RPMI8226 (cell line): ENCODE data around the gene TCN2.
A peak's percentile ranks its signal among the peaks of the same experiment; 100 is the strongest.
"Not testable (repeated sequence)": the region's sequence is repeated elsewhere in the genome, so short reads cannot be mapped to it uniquely, and the experiment has no call there.

Source experiments
- DNase-seq: peaks from one replicate; pipeline ENCODE4 v3.0.0-alpha.2; 2015

Gene TCN2

GRCh38 chr22:30580896-30581295, 26.1 kb upstream of the TCN2 start:
- no peak for DNase-seq

- no peak for DNase-seq
Measured at GRCh38 chr22:30582051-30582450, 24.9 kb upstream of the TCN2 start.

DNA sequence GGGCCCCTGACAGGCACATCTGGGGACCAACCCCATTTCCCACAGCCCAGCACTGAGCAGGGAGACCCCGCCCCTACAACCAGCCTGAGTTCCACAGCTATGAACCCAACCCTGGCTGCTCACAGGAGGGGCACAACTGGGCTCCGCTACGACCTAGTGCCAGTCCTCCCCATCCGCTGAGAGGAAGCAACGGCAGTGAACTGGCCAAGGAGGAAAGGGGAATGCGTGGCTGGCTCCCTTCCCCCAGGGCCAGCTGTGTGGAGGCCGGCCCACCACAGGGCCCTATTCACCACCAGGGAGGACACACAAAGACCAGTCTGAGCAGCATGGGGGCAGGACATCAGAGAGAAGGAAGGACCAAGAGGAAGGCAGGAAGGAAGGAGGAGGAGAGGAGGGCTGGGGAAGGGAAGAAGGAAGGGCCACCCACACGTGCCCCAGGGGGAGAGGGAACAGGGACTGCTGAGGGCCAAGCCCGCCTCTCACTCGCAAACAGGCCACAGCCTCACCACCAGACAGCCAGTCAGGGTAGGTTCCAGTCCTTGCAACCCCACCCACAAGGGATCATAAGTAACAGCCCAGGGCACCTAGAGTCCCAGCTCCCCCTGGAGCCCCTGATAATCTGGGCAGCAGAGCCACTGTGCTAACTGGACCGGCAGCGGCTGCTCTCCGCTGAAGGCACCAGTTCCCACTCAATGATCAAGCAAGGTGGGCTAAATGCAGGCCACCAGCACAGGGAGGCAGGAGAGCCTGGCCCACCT, 24.0 kb upstream of the TCN2 start:
- no peak for DNase-seq

- DNase-seq = no peak
Measured at GRCh38 chr22:30584441-30584840, 22.5 kb upstream of the TCN2 start.

GRCh38 chr22:30586414-30586813, 20.6 kb upstream of the TCN2 start:
- no peak for DNase-seq

- no peak for DNase-seq
Measured at GRCh38 chr22:30591191-30591587, 15.8 kb upstream of the TCN2 start.

- DNase-seq = peak; percentile 99
Measured at GRCh38 chr22:30591588-30592359, 15.2 kb upstream of the TCN2 start, which contains the start of gene PES1. Gene PES1, minus strand, starts transcription at chr22:30591910. Its CDS starts 77 bp downstream, at chr22:30591833.

DNA sequence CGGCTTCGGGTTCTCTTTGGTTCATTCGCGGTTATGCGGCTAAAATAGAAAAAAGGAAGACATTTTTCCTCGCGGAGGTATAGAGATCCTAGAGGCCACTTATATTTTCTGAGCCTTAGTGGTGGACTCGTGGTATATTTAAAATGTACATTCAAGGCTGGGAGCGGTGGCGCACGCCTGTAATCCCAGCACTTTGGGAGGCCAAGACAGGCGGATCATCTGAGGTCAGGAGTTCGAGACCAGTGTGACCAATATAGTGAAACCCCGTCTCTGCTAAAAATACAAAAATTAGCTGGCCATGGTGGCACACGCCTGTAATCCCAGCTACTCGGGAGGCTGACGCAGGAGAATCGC, 14.6 kb upstream of the TCN2 start:
- DNase-seq = not testable (repeated sequence)

DNA sequence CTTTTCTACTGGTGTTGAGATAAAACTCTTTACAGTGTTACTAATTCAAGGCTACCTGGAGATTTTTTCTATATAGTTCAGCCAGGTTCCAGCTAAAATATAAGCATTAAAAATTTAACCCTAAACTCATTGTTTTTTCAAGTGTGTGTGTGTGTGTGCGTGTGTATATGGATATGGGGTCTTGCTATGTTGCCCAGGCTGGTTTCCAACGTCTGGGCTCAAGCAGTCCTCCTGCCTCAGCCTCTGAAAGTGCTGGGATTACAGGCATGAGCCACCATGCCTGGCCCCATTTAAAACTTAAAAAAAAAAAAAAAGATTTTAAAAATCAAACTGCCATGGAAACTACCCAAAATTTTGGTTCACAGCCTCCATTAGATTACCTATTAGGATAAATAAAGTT, 10.8 kb upstream of the TCN2 start:
- no peak for DNase-seq

- no peak for DNase-seq
Measured at GRCh38 chr22:30596886-30597285, 10.1 kb upstream of the TCN2 start.

DNA sequence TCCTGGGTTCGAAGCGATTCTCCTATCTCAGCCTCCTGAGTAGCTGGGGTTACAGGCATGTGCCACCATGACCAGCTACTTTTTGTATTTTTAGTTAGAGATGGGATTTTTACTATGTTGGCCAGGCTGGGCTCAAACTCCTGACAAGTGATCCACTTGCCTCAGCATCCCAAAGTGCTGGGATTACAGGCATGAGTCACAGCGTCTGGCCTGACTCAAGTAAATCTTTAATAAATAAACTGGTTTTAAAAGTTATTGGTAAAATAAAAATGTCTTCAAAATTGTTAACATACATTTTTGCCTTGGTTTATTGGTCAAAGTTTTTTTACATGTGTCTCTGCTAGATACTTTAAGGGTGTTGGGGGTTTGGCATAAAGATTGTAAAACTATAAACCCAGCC, 8.0 kb upstream of the TCN2 start:
- no peak for DNase-seq

DNA sequence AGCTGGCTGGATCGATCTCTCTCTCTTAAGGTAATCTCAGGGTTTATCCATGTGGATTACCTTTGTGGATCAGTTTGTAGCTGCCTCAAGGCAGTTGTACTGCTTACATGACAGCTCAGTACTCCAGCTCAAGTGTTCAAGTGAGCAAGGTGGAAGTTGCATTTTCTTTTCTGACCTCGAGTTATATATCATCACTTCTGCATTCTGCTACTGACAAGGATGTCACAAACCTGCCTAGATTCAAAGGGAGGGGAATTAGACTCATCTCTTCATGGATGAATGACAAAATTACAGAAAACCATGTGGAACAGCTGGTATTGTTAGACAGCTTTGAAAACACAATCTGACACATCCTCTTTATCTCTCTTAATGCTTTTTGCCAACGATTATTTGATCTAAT, 6.1 kb upstream of the TCN2 start:
- no peak for DNase-seq

DNA sequence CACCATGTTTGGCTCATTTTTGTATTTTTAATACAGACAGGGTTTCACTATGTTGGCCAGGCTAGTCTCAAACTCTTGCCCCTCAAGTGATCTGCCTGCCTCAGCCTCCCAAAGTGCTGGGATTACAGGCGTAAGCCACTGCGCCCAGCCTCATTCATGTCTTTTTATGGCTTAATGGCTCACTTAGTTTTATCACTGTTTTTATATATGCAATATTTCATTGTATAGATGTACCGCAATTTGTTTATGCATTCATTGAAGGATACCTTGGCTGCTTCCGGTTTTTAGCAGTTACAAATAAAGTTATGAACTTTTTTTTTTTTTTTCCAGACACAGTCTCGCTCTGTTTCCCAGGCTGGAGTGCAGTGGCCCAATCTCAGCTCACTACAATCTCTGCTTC, 5.5 kb upstream of the TCN2 start:
- DNase-seq = no peak

DNA sequence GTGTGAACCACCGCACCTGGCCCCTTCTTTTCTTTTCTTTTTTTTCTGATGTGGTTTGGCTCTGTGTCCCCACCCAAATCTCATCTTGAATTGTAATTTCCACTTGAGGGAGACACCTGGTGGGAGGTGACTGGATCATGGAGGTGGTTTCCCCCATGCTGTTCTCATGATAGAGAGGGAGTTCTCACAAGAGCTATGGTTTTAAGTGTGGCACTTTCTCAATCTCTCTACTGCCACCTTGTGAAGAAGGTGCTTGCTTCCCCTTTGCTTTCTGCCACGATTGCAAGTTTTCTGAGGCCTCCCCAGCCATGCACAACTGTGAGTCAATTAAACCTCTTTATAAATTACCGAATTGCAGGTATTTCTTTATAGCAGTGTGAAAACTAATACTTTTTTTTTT, 4.9 kb upstream of the TCN2 start:
- DNase-seq = peak; percentile 75

GRCh38 chr22:30603801-30604200, 3.2 kb upstream of the TCN2 start:
- DNase-seq = no peak

- no peak for DNase-seq
Measured at GRCh38 chr22:30604723-30605122, 2.3 kb upstream of the TCN2 start.

- DNase-seq = peak; percentile 56
Measured at GRCh38 chr22:30605449-30606110, 1.4 kb upstream of the TCN2 start.

- DNase-seq = no peak
Measured at GRCh38 chr22:30607300-30607930, 441 bp downstream of the TCN2 start.

GRCh38 chr22:30607939-30608338, 965 bp downstream of the TCN2 start:
- no peak for DNase-seq

DNA sequence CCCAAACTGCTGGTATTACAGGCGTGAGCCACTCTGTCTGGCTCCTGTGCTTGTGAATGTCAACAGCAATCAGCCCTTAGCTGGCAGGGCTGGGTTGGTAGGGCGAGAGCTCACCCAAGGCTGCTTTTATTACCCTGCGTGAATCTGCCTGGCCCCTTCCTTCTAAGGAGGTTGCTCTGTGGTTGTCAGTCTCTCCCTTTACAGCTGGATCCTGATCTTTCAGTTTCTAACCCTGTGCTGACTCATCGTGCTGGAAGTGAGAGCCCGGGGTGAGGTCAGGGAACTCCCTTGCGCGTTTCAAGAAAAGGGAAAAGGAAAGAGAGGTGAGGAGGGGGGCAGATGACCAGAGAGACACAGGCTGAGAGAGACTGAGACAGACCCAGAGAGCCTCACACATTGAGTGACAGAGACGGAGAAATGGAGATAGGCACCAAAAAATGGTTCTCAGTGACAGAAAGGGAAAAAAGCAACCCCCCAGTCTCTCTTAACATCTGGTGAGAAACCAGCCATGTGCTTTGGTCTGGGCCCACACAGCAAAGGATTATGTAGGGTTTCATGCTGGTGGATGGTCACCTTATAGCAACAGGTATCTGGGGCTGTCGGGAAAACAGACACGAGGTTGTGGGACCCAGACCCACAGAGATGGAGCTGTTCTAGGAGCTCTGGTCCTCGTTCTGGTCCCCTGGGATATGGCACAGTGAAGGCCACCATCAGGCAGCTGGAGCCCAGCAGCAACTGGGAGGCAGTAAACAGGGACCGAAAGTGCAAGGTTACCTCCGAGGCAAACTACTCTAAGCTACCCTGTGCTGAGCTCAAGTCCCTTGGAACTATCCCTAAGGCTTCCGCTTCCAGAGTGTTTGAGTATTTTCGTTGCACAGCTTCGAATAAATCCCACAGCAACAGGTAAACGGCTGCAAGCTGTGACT, 2.5 kb downstream of the TCN2 start:
- DNase-seq = peak; percentile 93

DNA sequence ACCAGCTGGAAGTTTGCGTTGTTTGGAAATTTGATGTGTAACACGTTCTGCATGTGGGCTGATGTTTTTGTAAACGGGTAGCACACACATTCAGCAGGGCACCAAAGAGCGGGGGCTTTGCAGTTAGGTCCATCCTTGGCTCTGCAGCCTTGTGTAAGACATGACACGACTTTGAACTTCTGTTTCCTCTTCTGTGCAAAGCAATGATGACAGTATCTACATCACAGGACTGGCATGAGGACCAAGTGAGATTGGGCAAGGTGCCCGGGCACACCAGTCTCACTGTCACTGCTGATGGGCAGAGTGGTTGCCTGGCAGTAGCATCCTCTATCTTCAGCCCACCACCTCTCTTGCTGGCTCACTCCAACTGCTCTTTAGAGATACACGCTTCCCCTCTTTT, 3.3 kb downstream of the TCN2 start:
- DNase-seq = no peak

- no peak for DNase-seq
Measured at GRCh38 chr22:30611197-30611596, 4.2 kb downstream of the TCN2 start.
